Hematopoietic multipotent progenitor cell treated with erythropoietin and hydrocortisone succinate and interleukin-3 and kit ligand, for 4 days (in vitro differentiated cells): ENCODE results near the gene SLC2A11.
A peak's percentile ranks its signal among the peaks of the same experiment; 100 is the strongest.
"Not testable (repeated sequence)": the region's sequence is repeated elsewhere in the genome, so short reads cannot be mapped to it uniquely, and the experiment has no call there.

Experiments
- DNase-seq: peaks from one replicate; pipeline ENCODE4 v3.0.0-alpha.2; 2015

The SLC2A11 gene

DNA sequence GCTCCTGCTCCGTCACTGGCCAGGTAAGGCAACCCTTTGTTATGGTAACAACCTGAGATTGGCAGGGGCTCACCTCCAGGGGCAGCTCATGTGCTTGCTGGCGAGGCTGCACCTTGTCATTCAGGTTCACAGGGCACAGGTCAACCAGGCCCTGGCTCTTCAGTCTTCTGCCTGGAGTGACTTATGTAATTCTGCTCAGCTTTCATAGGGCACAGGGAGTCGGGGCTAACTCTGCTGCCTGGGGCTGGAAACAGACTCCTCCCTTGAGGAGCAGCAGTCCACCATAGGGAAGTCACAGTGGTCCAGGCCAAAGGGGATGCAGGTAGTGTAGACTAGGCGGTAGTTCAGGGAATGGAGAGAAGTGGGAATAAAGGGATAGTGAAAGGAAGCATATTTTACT, 35.0 kb downstream of the SLC2A11 start:
- DNase-seq, result no peak

DNA sequence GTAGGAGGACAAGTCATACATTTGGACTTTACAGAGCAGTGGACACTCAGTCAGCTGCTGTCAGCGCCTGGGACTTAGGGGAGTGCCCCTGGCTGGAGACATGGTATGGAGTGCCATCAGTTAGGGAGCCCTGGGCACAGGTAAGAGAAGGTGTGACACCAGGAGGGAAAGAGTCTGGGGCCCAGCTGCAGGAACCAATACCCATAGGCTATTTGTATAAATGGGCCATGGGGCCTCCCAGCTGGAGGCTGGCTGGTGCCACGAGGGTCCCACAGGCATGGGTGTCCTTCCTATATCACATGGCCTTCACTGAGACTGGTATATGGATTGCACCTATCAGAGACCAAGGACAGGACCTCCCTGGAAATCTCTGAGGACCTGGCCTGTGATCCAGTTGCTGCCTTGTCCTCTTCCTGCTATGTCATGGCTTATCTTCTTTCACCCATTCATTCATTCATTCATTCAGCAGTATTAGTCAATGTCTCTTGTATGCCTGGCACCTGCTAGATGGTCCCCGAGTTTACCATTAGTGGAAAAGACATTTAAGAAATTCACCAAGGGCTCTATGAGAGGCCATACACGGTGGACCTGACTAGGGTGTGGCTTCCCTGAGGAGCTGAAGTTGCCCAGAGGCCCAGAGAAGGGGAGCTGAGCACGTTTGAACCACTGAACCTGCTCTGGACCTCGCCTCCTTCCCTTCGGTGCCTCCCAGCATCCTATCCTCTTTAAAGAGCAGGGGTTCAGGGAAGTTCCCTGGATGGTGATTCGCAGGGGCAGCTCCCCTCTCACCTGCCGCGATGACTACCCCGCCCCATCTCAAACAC, 35.7 kb downstream of the SLC2A11 start:
- no peak for DNase-seq

DNA sequence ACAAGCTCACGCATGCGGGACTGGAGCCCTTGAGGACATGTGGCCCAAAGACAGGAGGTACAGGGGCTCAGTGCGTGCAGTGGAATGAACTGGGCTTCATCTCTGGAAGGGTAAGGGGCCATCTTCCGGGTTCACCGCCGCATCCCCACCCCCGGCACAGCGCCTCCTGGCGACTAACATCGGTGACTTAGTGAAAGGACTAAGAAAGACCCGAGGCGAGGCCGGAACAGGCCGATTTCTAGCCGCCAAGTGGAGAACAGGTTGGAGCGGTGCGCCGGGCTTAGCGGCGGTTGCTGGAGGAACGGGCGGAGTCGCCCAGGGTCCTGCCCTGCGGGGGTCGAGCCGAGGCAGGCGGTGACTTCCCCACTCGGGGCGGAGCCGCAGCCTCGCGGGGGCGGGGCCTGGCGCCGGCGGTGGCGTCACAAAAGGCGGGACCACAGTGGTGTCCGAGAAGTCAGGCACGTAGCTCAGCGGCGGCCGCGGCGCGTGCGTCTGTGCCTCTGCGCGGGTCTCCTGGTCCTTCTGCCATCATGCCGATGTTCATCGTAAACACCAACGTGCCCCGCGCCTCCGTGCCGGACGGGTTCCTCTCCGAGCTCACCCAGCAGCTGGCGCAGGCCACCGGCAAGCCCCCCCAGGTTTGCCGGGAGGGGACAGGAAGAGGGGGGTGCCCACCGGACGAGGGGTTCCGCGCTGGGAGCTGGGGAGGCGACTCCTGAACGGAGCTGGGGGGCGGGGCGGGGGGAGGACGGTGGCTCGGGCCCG, 36.5 kb downstream of the SLC2A11 start, which contains the start of gene MIF:
Gene MIF (plus strand): TSS at position 439 of the 765 bp plus-strand sequence. CDS start 92 bp downstream, at position 531.
- DNase-seq, result peak; percentile 98

DNA sequence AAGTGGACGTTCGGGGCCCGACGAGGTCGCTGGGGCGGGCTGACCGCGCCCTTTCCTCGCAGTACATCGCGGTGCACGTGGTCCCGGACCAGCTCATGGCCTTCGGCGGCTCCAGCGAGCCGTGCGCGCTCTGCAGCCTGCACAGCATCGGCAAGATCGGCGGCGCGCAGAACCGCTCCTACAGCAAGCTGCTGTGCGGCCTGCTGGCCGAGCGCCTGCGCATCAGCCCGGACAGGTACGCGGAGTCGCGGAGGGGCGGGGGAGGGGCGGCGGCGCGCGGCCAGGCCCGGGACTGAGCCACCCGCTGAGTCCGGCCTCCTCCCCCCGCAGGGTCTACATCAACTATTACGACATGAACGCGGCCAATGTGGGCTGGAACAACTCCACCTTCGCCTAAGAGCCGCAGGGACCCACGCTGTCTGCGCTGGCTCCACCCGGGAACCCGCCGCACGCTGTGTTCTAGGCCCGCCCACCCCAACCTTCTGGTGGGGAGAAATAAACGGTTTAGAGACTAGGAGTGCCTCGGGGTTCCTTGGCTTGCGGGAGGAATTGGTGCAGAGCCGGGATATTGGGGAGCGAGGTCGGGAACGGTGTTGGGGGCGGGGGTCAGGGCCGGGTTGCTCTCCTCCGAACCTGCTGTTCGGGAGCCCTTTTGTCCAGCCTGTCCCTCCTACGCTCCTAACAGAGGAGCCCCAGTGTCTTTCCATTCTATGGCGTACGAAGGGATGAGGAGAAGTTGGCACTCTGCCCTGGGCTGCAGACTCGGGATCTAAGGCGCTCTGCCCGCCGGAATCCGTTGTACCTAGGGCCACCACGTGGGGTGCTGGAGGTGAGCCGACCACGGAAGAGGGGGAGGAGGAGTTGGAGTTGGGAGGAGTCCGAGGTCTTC, 37.3 kb downstream of the SLC2A11 start:
- peak; percentile 92 for DNase-seq

DNA sequence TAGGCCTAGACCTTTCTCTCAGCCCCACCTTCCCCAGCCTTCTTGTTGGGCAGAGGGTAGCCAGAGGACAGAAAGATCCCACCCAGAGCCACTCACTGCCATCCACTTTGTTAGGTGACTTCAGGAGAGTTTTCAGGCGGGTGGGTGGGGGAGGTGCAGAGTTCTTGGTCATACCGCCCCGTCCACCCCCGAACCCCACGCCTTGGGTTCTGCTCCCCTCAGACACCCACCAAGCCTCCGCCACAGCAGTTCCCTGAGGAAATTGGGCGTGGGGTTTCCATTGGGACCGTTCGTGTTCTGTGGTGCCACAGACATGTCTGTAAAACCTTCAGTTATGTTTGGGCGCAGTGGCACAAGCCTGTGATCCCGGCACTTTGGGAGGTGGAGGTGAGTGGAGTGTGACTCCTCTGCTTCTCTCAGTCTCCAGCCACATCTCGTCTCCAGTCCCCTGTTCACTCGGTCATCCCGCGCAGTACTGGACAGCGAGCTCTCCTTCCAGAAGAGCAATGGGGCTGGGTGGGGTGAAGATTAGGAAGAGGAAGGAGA, 38.0 kb downstream of the SLC2A11 start:
- DNase-seq, result no peak

DNA sequence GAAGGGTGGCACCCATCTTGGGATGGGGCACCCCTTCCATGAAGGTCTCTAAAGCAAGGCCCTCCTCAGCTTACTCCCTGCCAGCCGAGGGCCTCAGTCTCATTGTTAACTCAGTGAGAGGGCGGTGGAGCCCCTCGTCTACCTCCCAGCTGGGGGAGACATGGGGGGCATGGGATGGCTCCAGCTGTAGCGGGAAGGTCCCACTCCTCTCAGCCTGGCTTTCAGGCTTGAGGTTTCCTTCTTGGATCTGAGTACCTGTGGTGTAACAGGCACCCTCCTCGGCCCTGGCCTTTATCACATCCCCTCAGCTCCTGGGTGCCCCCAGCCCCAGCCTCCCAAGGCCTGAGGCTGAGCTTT, 38.5 kb downstream of the SLC2A11 start:
- DNase-seq, result no peak

DNA sequence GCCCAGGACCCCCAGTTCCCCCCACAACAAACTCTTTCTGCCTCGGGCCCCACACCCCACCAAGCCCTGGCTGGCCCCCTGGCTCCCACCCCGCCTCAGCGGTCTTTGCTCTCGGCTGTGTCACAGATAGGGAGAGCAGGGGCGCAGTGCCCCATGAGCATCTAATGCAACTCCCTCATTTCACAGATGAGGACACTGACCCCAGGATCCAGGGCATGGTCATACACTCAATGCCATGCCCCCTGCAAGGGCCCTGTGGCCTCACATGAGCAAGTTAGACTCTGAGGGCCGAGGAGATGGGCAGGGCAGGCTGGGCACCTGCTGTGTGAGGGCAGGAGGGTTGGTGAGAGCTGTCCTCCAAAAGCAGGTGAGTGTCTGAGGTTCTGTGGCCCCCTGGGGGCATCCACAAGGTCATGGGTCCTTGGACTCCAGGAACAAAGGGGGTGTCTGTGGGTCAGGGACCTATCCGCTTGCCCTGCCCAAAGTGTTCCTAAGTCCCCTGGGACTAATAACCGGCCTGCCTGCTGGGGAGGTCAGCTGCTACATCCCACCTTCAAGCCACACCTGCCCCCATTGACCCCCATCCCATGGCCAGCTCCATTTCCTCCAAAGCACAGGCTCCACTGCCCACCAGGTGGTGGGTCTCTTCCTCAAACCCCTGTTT, 39.0 kb downstream of the SLC2A11 start:
- no peak for DNase-seq

DNA sequence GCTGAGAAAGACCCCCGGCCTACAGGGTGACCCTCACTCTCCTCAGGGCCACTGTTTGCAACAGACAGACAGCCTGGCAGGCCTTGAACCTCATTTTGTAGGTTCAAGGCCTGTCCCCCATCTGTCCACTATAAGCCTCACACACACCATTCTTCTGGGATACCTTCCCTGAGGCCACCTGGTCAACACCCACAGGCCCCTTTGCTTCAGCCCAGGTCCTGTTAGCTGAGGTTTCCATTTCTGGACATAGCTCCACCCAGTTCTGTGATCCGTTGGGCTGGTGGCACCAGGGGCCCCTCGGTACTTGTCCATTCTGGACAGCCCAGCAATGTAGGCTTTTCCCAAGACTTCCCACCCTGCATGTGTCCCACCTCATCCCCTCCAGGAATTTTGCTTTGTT, 39.6 kb downstream of the SLC2A11 start:
- DNase-seq, result no peak

DNA sequence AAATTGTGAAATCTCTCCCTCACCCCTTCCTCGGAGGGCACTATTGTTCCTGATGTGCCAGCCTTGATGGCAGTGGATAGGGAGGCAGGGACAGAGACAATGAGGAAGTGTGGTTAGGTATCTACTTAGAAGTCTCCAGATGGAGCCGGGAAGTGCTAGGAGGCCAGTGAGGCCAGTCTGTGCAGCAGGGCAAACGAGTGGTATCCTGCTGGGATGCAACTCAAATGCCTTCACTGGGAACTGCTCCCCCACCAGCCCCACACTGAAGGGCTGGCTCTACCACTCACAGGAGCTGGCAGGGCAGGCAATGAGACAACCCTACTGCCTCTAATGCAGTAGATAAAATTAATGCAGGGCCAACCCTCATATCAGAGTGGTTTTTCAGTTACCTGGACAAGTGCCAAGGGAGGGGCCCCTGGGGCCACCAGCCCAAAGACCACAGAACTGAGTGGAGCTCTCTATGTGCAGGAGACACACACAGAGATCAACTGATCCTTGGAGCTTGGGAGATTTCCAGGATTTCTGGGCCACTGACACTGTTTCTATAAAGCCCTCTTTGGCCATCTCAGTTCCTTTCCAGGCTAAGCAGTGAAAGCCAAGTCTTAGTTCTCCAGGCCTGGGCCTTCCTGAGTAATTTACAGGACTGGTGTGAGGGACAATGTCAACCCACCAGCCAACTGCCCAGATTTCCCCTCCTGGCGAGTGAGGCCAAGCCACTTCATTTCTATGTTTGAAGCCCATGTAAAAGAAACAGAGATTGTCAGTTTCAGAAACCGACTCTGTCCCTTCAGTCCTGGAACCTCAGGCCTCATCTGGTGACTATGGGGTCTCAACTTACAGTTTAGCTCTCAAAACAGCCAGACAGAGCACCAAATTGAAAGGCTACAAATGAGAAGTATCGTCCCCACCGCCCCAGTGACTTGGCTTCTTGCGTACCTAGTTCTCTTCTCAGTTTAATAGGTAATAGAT, 40.6 kb downstream of the SLC2A11 start:
- peak; percentile 88 for DNase-seq

DNA sequence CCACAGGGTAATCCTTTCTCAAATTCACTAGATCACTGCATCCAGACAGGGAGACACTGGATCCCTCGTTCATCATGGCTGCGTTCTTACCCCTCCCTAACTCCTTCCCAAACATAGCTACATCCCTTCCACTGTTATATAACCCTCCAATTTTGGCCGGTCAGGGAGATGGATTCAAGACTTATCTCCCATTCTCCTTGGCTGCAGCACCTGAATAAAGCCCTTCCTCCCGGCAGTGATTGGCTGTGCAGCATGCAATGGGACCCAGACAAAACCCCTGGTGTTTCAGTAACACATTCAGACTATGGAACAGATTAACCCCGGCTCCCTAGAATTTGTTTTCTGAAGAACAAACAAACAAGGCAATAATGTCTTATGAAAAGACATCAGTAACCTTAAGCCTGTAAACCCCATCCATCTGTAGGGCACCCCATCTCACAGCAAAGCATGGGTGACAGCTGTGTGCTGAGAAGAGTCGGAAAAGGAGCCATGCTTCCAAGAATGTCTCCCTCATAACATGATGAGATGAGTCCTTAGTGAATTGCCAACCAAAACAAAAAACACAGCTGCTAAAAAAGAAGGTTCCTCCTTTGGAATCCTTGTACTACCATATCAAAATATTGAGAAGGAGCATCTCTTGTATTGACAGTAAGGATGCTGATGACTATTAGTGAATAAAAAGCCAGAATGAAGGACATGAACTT, 41.5 kb downstream of the SLC2A11 start:
- DNase-seq, result no peak

DNA sequence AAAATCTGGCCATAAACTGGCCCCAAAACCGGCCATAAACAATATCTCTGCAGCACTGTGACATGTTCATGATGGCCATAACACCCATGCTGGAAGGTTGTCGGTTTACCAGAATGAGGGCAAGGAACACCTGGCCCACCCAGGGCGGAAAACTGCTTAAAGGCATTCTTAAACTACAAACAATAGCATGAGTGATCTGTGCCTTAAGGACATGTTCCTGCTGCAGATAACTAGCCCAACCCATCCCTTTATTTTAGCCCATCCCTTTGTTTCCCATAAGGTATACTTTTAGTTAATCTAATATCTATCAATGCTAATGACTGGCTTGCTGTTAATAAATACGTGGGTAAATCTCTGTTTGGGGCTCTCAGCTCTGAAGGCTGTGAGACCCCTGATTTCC, 42.6 kb downstream of the SLC2A11 start:
- DNase-seq, result not testable (repeated sequence)

DNA sequence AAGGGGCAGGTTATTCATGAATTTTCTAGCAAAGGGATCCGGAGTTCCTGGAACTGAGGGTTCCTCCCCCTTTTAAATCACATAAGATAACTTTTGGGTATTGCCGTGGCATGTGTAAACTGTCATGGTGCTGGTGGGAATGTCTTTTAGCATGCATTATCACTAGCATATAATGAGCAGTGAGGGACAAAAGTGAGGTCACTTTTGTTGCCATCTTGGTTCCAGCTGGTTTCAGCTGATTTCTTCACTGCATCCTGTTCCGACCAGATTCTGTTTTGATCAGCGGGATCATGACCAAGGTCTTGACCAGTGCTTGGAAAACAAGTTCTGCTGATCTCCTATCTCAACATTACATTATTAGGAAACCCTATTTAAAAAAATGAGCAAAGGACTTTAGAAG, 43.9 kb downstream of the SLC2A11 start:
- no peak for DNase-seq

DNA sequence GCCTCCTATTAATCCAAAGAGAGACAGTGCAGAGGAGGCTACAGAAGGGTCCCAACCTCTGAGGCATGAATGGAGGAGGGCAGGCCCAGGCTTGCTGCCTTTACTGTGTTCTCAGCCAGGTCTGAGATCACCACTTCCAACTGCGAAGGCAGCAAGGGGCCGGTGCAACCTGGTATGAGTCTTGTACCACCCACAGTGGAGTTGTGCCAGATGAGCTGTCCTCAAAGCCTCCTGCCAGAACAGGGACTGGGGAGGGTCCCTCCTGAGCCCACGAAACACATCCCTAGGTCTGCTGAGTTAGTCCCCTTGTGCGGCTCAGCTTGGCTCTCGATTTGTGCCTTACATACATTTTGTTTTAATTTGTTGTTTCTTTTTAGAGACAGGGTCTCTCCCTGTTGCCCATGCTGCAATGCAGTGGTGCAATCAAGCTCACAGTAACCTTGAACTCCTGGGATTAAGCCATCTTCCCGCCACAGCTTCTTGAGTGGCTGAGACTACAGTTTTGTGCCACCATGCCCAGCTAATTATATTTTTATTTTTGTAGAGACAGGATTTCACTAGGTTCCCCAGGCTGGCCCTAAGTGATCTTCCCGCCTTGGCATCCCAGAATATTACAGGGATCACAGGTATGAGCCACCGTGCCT, 45.8 kb downstream of the SLC2A11 start:
- no peak for DNase-seq

DNA sequence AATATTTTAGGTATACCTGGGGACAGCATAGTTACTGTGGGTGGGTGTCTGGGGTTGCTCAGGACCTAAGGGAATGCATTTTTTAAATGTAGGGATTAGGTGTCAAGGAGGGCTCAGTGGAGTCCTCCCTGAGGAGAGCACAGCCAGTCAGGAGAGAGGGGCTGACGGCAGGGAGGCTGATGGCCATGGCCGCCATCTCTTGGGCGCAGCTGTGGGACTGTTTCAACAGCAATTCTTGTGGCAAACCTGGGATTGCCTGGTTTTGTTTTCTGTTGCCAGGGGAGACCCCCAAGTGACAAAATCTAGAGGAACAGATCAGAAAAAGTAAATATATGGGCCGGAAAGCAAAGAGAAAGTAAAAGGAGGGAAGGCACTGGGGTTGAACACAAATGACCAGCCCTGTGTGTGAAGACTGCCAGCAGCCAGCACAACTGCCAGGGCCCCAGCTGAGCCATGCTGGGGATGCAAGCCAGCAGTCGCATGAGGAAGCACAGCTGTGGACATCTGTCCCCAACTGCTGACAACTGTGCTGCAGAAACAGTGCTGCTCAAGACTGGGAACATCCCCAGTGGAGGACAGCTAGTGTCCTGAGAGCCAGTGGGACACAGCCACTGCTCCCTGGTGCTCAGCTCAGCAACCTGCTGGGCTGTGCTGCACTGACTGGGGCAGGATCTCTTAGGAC, 47.0 kb downstream of the SLC2A11 start:
- no peak for DNase-seq

DNA sequence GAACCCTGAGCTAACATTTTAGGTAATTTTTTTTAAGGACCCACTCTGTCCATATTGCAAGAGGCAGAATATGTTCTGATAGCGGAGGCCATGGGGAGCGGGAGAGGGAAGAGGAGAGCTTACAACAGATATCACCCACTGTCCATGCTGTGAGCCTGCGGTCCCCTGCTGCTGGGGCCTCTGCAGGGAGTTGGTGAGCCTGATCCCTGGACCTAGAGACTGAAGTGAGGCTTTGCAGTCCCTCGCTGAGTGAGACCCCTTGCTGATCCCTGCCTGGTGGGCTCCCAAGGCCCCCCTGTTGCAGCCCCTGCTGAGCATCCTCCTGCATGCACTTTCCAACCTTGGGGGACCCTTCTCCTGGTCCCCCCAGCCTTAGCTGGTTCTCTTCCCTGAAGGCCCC, 49.0 kb downstream of the SLC2A11 start:
- no peak for DNase-seq

DNA sequence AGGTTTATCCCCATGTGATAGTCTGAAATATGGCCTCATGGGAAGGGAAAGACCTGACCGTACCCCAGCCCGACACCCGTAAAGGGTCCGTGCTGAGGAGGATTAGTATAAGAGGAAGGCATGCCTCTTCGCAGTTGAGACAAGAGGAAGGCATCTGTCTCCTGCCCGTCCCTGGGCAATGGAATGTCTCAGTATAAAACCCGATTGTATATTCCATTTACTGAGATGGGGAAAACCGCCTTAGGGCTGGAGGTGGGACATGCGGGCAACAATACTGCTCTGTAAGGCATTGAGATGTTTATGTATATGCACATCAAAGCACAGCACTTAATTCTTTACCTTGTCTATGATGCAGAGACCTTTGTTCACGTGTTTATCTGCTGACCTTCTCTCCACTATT, 49.7 kb downstream of the SLC2A11 start:
- DNase-seq, result not testable (repeated sequence)

DNA sequence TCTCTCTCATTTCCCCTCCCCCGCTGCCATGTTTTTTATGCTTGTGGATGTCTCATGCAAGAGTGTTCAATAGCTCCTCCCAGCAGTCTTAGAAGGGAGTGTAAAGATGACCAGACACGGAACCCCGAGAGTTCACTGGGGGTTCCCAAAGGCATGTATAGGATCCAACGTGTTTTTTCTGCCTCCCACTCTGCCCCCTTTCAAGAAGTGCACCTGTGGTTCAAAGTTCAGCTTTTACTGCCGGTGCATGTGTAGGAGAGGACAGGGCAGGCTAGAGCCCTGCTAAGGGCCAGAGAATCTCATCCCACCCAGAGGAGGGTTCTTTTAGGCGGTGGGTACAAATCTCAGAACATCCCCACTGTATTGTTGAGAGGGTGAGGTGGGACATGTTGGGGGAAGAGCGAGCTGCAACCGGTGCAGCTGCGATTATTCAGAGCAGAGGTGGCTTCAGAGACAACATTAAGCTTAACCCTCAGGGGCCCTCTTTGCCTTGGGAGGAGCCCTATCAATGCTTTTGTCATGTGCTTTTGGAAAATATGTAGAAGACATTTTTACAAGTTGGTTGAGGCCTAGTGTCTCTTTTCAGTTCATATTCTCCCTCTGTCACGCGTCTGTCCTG, 51.0 kb downstream of the SLC2A11 start:
- no peak for DNase-seq

DNA sequence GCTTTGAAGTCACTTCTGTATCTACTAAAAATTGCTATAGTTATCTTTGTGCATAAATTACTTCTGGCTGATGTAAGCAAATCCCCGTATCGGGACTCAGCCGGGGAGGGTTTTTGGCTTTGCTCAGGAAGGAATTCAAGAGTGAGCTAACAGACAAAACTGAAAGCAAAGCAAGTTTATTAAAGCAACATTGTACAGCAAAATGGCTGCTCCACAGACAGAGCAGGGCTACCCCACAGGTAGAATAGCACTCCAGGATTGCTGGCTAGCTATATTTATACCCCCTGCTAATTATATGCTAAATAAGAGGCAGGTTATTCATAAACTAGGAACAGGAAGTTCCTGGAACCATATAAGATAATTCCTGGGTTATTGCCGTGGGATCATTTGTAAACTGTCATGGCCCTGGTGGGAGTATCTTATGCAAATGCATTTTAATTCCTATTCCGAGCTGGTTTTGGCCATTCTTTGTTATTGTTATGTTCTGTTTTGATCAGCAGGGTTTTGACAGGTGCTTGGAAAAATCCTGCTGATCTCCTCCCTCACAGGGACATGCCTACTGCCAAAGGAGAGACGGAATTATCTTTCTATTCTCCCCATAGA, 51.7 kb downstream of the SLC2A11 start:
- DNase-seq, result no peak
